Measurements from ENCODE around the gene IL3.
A peak's percentile ranks its signal among the peaks of the same experiment; 100 is the strongest.

The IL3 gene

DNA sequence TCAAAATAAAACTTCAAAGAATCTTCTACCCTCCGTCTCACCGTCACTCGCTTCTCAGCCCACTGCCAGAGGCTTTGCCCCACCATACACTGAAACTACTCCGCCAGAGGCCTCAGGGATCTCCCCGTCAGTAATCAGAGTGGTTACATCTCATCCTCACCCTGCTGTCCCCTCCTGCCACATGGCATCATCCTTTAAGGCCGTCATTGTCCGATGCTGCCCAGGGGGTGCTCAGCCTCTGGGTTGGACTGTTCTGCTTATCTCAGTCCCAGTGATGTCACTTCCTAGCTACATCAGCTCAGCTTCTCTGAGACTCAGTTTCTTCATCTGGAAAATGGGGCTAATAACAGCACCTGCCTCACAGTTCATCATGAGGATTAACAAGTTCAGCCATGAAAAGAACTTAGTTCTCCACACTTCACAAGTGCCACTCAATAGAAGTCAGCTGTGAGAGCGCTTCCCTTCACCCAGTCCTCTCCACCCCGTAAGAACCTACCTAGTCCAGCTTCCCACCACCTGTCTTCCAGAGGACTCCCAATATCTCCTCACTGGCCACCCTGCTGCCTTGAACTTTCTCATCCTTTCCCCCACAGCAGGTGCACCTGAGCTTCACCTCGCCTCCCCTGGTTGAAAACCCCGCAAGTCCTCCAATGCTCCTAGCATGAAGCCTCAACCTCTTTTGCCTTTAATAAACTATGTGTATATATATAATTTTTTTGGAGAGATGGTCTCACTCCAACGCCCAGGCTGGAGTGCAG lies 2.8 kb upstream of the IL3 start:
- DNase-seq = no peak

DNA sequence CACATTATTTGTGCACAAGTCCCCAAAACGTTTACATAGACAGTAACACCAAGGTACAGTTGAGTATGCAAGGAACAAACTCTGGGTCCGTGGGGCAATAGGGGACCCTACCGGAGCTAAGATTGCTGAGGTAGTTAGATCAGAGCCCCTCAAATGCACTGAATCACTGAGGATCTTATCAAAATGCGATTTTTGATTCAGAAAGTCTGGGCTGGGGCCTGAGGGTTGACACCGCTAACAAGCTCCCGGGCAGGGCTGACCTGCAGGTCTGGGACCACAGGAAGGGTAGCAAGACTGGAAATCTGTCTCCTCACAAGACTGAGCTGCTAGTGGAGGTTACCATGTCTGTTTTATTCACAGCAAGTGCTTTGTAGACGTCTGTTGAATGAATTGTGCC lies 1.8 kb upstream of the IL3 start:
- no peak for DNase-seq

DNA sequence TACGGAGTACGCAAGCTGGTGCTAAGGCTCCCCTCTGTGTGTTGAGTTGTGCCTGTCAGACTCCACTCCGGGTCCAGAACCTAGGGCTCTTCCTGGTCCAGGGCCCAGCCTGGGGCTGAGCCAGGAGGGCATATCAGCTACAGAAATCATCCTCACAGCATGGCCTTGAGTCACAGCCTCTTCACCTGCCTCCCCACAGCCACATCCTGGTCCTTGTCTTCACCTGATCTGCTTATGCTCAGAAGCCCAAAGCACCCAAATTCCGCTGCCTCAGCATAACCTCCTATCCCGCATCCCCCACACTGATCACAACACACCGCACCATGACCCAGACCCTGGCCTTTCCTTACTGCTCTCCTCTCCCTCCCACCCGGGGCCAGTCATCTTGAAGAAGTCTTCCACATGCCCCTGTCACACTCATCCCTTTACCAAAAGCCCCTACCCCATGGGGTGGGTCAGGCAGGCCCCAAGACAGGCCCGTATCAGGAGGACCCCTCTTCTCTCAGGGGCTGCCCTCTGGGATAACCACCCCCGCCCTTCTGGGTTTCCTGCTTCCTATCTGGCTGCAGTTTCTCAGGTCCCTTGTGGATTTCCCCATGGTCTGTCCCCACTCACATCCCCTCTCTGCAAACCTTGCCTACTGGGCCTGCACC lies 1.3 kb upstream of the IL3 start:
- no peak for DNase-seq

DNA sequence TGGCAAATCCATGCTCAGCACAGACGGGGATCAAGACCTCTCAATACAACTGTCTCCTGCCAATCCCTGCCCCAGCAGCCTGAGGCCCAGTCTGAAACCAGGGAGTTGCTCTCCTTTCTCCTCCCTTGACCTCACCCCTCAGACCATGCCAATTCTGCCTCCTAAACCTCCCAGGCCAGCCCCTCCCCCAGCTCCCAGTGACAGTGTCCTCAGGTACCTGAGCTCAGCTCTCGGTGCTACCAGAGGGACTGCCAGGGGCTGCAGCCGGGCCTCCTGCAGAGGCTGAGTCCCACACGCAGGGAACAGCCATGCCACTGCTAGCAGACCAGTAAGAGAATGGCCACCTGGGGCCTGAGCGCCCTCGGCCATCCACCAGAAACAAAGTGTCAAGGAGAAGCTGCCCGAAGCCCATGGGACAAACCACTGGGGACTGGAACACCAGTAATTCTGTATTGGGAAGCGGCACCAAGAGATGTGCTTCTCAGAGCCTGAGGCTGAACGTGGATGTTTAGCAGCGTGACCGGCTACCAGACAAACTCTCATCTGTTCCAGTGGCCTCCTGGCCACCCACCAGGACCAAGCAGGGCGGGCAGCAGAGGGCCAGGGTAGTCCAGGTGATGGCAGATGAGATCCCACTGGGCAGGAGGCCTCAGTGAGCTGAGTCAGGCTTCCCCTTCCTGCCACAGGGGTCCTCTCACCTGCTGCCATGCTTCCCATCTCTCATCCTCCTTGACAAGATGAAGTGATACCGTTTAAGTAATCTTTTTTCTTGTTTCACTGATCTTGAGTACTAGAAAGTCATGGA lies 557 bp upstream of the IL3 start:
- DNase-seq = no peak

DNA sequence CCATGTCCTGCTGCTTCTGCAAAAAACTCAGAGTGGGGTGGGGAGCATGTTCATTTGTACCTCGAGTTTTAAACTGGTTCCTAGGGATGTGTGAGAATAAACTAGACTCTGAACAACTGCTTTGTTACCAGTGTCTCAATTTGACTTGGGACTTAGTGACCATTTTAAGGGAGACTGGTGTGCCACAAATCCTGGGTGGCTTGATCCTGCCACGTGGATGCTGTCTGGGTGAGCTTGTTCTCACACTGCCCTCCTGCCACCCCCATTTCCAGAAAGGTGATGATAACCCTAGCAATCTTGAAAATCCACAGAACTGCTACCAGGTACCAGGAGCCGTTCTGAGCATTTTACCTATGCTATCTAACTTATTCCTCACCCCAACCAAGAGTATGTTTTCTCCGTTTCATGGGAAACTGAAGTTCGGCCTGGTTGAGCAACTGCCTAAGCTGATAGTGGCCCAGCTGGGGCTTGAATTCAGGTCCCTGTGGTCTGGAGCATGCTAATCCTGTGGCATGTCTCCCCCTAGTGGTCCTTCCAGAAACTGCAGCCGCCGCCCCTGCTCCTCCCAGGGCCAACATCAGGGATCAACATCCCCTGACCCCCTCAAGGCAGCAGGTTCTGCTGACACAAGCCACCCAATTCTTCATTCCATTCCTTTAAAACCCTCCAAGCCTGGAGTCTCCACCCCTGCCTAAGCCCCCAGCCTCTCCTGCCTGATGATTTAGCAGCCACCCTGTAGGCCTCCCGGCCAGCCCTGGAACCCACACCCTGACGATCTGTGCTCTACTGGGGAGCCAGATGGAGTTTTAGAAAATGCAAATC lies 2.8 kb downstream of the IL3 start:
- peak; percentile 61 for DNase-seq

DNA sequence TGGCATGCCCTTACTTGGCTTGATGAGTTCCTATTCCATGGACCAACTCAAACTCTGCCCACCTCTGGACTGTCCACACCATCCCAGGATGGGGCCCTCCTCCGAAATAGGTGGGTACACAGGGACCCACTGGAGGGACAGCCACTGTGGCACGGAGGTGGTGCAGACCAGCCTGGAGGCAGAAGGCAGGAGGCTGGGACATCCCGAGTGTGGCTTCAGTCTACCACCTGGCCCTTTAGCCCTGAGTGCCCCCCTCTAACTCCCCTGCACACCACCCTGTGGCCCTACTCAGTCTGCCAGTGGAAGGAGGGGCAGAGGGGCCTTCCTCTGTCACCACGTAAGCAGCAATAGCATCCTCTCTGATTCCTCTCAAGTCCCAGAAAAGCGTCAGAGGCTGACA lies 3.7 kb downstream of the IL3 start:
- DNase-seq = no peak

DNA sequence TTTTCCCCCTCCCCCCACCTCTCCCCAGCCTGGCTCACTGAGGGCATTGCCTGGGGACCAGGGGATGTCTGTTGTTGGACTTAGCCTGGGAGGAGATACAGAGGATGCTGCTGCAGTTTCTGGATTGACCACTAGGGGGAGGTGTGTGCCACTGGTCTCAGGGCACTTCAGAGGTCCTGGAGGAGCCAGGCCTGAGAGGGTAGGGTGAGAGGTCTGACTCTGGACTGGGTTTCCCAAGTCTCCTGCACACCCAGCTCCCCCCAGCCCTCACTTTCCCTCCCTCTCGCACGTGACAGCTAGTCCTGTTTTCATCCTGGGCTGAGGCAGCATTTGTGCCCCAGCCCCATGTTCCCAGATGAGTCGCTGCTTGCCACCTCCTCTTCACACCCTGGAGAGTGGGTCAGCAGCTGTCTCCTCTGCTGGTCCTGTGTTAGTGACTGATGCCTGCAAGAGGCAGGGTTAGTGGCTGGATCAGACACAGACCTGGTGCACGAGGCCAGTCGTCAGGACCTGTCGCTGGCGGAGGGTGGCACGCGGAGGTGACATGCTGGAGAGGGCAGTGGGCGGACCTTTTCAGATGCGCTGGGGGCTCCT lies 4.4 kb downstream of the IL3 start:
- DNase-seq = peak; percentile 61

DNA sequence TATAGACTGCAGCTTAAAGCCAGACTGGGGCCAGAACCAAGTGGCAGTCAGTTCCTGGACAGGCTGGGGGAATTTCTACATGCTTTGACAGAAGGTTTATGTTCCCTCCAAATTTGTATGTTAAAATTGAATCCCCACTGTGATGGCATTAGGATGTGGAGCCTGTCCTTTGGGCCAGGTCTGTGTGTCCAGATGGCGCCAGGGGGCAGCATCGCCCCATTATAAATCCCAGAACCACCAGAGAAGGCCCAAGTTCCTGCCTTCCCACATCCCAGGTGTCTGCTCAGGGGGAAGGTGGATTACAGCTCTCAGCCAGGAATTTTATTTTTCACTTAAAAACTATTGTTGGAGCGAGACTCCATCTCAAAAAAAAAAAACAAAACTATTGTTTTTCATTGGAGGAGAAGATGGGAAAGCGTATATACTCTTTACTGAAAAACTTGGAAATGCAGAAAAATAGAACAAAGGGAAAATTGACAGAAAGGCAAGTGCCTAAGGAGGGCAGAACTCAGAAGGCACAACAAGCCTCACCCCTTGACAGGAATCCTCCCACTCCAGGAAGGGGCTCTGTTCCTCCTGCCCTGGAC lies 5.0 kb downstream of the IL3 start:
- no peak for DNase-seq

DNA sequence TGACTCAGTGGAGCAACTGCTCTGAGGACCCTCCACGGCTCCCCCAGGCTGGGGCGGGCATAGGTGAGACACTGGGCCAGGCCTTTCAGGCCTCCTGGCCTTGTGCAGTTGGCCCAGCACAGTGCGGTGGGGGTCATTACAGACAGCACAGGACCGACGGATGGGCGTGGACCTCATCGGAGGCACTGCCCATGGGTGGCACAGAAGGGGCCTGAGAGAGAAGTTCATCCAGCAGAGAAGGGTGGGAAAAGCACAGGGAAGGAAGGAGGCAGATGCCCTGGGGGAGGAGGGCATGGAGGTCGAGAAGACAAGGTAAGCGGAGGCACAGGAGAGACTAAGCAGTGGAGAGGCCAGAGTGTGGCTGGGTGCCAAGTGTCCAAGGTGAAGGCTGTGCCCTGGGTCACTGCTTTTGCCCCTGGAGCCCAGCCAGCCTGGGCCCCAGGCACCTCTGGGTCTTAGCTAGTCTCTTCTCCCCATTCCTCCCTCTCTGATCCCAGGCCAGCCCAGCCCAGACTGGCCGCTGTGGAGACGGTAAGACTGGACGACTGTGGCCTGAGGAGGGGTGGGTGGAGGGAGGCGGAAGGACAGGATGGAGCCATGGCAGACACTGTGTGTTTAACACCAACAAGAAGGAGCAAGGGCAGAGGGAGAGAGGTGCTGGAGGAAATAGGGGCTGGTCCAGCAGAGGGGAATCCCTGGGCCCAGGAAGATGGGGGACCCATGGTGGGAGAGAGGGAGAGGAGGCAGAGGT lies 5.7 kb downstream of the IL3 start:
- no peak for DNase-seq

DNA sequence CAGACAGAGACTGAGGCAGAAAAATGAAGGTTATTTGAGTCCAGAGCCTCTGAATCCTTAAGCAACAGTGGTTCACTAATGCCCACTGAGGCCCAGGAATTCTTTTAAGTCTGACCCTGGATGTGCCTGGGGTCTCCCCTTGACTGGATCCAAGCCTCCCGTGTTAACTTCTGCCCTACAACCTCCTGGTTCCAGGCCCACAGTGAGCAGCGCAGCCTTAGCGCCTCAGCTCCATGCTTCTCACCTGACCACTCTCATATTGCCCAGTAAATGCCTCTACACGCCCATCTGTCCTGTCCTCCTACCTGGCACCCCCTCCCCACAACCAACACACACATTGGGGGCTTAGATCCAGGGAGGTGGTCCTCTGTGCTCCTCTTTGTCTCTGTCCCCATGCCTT lies 6.4 kb downstream of the IL3 start:
- no peak for DNase-seq

DNA sequence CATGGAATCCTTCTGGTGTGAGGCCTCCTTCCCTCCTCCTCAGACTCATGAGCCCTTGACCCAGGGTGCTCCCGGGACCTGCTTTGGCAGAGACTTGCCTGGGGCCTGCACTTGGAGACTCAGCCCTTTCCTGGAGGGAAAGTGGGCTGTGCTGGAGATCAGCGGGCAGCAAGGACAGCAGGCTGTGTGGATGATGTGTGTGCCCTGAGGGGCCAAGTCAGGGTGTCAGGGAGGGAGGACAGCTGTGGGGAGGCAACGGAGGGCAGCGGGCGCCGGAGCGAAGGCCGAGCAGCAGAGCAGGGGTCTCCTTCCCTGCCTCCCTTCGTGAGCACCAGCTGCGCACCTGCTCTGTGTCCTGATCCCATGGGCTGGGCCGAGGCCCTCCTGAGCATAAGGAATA lies 7.0 kb downstream of the IL3 start:
- no peak for DNase-seq

DNA sequence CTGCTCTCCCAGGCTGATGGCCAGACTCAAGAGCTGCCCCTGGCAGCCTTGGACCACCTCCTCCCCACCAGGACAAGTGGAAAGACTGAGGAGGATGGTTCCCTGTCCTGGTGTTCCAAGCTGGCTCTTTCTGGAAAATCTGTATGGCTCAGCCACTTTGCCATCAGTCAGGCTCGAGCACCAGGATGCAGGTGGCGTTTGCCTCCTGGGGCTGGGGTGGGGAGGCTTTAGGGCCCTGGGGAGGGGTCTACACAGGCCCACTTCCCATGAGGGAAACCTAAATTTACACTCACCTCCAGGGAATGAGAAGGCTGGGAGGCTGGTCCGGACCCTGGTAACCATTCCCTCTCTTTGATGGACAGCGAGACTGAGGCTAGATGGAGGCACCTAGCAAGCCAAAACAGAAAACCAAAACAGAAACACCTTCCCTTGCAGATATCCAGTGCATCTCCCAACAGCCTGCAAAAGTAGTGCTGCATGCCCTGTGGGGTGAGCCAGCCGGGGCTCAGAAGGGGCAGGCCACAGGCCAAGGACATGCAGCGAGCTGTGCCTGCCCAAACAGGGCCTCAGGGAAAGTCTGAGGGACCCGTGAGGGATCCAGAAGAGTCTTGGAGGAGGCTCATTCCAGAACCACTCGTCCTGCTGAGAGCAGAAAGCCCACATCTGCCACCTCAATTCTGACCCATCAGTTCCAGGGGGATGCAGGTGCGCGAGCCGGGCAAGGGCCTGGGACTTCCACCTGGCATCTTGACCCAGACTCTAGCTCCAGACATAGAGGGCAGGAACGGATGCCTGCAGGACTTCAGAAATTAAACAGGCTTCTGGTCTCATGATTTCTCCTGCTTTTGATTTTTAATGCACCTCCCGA lies 7.7 kb downstream of the IL3 start:
- DNase-seq = no peak

DNA sequence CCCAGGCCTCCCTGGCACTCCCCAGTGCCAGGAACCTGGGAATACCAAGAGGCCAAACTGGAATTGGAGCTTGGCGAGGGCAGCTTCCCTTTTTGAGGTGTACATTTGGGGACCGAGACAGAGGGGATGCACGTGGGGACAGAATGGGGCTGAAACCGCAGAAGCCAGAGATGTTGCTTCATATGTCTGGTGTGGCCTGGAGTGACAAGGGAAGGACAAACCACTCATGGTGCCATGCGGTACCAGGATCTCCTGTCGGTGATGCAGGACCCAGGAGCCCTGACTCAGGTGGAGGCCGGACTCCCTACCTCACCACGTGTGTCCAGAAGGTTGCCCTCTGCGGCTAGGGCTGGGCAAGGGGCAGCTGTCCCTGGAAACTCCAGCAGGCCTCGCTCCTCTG lies 9.1 kb downstream of the IL3 start:
- DNase-seq = no peak

DNA sequence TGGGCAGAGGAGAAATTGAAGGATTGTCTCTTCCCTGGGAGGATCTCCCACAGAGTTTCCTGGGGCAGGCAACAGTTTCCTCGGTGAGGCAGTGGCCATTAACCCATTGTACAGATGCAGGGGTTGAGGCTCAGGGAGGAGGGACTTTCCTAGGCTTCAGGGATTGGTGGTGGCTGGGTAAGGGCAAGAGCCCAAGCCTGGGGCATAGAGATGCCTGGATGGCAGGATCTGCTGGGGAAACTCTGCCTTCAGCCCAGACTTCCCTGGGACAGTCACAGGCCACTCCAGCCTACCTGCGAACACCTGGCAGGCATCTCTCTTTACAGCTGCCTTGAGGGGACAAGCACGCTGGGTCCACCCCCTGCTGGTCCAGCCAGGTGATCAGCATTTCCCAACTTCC lies 9.5 kb downstream of the IL3 start:
- no peak for DNase-seq

DNA sequence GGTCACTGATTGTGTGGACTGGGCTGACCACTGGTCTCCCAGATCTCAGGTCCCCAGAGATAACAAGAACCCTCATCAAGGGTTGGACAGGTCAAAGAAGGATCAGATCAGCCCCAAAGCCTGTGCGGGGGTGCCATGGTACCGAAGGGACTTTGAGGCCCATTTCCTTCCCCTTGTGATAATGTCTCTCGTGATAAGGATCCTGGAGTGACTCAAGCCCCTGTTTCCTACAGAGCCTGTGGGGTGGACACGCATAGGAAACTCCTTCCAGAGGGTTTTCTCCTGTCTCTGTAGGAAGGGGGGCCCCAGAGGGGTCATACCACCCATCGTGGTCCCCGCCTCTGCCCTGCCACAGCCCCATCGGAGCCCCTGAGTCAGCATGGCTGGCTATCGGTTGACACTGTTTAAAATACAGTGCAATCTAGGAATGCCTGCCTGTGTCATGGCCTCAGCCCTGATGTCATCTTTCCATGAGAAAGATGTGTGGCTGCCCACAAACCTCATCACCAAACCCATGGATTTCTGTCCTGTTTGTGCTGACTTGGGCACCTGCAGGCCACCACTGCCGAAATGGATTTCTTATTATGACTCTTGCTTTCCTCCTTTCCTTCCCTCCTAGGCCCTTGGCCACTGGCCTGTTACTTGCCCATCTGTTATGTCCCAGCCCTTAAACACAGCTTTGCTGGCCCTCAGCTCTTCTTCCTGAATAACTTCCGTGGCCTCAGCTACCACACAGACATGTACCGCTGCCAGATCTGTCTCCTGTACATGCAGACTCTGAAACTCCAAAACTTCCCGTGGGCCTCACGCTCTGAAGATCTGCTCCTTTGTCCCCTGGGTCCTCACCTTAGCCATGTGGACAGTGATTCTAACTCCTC lies 10.2 kb downstream of the IL3 start:
- no peak for DNase-seq

DNA sequence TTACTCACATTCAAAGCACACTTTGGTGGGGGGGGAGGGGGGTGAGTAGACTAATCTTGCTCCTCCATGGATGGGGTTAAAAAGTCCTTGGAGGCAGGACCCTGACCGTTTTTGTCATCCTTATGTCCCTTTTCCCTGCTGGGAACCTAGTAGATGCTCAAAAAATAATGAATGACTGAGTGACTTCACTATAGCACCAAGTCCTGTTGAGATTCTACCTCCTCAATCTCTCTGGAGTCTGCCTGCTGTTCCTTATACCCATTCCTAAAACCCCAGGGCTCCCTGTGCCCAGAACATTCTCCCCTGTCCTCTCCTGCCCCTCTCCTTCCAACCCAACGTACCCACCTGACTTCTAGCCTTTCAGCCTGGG lies 10.9 kb downstream of the IL3 start:
- DNase-seq = no peak

DNA sequence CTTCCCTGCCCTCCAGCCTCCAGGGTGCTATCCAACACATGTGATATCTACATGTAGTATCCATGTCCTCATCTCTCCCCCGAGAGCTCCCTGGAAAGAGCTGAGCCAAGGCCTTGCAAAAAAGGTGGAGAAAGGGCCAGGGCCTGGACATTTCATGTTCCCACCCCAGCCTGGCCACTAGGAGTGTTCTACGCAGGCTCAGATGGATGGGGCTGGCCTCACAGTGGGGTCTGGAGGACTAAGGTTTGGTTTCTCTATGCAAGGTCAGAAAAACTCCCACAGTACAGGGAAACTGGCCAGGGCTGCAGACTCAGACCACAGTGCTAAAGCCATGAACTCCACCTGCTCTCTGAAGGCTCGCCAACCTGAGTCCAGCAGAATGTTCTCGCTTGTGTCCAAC lies 11.6 kb downstream of the IL3 start:
- no peak for DNase-seq

DNA sequence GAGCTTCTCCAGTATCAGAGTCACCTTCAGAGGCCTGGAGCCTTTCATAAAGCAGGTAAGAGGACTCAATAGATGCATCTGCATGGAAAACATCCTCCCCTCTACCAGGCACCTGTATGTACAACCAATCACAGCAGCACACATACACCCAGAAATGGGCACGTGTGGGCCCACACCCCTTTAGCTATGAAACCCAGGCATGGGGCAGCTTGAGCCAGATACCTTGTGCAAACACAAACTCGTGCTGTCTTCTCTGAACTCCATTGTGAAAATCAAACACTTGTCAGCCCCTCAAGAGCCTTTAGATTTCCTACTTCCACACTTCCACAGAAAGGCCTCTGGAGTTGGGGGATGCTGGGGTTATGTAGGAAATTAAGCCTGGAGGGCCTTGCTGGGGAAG lies 12.1 kb downstream of the IL3 start:
- DNase-seq = no peak

DNA sequence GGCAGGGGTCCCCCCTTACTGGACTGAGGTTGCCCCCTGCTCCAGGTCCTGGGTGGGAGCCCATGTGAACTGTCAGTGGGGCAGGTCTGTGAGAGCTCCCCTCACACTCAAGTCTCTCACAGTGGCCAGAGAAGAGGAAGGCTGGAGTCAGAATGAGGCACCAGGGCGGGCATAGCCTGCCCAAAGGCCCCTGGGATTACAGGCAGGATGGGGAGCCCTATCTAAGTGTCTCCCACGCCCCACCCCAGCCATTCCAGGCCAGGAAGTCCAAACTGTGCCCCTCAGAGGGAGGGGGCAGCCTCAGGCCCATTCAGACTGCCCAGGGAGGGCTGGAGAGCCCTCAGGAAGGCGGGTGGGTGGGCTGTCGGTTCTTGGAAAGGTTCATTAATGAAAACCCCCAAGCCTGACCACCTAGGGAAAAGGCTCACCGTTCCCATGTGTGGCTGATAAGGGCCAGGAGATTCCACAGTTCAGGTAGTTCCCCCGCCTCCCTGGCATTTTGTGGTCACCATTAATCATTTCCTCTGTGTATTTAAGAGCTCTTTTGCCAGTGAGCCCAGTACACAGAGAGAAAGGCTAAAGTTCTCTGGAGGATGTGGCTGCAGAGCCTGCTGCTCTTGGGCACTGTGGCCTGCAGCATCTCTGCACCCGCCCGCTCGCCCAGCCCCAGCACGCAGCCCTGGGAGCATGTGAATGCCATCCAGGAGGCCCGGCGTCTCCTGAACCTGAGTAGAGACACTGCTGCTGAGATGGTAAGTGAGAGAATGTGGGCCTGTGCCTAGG lies 13.0 kb downstream of the IL3 start, which contains the start of gene CSF2:
CSF2 (plus strand) TSS at position 559 of the 783 bp plus-strand sequence; CDS start at position 594, 35 bp downstream.
- no peak for DNase-seq
